HG03095 (cell line): Measurements from ENCODE around the gene F13B.
"Not testable (repeated sequence)": the region's sequence is repeated elsewhere in the genome, so short reads cannot be mapped to it uniquely, and the experiment has no call there.

Experiments
- ATAC-seq: cut with Tn5 transposase; IDR thresholded peaks from one replicate; pipeline ENCODE4 v1.9.1; 2021; ENCODE audit warnings: moderate library complexity; ENCODE audit not compliant: unreplicated experiment

The F13B gene, protein sequence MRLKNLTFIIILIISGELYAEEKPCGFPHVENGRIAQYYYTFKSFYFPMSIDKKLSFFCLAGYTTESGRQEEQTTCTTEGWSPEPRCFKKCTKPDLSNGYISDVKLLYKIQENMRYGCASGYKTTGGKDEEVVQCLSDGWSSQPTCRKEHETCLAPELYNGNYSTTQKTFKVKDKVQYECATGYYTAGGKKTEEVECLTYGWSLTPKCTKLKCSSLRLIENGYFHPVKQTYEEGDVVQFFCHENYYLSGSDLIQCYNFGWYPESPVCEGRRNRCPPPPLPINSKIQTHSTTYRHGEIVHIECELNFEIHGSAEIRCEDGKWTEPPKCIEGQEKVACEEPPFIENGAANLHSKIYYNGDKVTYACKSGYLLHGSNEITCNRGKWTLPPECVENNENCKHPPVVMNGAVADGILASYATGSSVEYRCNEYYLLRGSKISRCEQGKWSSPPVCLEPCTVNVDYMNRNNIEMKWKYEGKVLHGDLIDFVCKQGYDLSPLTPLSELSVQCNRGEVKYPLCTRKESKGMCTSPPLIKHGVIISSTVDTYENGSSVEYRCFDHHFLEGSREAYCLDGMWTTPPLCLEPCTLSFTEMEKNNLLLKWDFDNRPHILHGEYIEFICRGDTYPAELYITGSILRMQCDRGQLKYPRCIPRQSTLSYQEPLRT

DNA sequence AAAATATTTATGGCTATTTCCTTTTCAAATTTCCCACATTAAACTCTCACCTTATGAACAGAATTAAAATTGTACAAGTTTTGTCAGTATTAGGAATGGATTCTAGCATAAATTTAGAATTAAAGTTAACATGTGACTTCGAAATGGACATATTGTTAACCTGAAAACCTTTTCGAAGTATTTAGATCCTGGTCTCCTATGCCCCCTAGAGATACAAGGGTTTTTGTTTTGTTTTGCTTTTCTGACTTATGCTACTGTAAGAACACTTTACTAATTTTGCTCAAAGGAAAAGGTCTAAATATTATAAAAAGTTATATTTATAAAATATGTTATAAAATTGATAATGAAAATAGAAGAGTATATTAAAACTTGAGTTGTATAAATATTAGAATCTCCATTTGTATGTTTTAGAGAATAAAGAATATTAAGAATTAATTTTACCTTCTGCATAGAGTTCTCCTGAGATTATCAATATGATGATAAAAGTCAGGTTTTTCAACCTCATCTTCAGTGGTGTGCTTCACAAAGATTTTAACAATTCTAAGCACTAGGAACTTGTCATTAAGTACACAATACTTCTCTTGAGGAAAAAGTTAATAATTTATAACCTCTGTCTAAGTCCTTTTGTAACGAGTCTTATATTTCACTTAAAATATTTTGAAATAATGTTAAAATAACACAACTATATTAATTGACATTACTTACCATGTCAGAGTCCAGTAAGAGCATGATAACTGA is at the start of gene F13B:
Gene F13B, minus strand, starts transcription at position 542 of the 738 bp plus-strand sequence. Its CDS starts 37 bp downstream, at position 505.
- ATAC-seq, result no peak

DNA sequence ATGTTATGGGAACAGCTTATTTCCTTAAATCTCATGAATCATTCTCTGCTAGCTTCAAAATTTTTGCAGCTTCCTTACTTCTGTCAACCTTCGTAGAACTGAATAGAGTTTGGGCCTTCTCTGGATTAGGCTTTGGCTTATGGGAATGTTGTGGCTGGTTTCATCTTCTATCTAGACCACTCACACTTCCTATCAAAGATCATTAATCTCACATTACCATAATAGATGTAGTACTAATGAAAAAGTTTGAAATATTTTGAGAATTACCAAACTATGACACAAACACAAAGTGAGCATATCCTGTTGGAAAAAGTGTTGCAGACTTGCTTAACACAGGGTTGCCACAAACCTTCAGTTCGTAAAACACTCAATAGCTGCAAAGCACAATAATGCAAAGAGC is 49.1 kb upstream of the F13B start:
- ATAC-seq, result no peak

DNA sequence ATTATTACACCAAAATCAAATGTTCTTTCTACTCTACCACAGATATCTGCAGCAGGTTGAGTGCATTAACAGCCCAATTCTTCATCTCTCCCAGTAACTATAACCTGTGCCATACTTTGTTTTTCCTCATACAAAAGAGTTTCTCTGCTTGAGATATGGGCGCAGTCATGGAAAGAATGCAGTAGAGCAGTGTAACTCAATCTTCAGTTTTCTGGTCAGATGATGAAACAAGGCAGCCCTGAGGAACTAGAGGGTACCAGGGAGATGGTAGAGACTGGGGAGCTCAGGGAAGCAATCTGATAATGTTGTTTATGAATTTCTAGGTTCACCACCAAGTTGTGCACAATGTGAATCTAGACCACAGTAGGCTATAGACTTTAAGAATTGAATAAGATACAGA is 39.8 kb upstream of the F13B start:
- no peak for ATAC-seq

DNA sequence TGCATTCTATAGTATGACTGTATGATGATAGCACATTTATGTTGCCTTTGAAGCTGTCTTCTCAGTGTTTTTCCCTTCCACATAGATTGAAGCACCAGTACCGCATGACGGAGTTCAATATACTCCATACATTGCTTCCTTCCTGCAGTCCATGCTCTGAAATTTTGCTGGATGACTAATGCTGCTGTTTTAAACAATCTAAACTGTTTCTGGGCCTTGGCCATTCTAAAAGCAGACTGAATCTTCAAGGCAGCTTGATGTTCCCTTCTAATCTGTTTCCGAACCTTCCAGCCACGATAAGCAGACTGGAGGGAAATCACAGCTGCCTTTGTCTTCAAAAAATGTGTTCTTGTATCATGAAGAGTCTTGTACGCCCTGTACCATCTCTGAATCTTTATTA is 36.2 kb upstream of the F13B start:
- no peak for ATAC-seq

DNA sequence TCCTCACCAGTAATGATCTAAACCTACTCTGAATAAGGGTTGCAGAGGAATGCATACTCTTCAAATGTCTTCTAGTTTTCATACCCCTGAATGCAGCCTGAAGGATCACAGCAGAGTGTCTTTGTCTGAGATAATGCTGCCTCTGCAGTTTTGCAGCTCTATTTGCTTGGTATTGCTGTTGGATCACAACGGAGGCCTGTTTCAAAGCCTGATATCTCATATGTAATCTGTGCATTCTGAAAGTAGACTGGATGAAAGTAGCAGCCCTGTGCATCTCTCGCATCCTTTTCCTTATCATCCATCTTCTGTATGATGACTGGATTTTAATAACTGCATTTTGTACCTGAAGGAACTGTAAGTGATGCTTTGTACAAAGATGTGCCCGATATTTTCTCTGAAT is 34.9 kb upstream of the F13B start:
- no peak for ATAC-seq

DNA sequence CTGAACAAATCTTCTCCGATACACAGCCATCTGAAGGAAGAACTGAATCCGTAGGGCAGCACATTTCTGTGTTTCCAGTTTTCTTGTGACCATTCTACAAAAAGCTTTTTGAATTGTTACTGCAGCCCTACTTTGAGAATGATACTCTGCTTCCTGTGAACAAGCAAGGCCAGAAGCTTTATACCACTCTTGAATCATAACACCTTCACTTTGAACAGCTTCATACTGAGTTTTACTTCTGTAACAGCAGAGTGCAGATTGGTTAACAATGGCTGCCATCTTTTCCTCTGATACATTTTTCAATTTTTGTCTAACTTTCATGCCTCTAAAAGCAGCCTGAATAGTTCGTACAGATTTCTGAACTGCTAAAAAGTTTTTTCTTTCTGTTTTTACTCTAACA is 33.6 kb upstream of the F13B start:
- no peak for ATAC-seq

DNA sequence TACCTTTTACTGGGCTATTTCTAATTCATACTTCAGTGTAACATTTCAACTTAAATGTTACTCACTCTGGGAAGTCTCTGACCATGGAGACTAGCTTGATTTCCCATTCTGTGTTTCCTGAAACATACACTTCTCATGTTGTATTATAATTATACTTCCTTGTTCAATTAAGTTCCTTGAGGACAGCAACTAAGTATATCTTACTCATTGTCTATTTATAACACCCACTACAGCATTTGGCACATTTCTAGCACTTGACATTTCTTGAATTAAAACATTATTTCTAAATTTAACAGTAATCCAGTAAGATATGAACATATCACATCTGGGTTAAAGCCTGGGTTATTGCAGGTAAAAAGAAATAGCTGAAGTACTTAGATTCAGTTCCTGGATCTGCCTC is 32.4 kb upstream of the F13B start:
- no peak for ATAC-seq

DNA sequence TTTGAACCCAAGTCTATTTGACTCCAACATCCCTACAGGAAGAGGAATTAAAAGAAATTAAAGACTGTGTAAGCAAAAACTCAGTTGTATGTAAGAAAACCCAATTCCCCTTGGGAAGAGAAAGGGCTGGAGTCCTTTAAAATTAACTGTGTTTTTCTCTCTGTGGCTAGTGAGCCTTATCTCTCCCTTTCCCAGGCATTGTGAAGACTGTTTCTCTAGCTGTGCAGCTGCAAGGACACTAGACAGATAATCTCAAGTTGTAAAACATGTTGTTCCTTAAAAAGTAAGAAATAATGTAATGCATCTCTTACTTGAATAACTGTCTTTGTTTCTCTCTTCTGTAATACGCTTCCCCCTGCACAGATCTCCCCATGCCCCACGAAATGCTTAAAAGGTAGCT is 29.9 kb upstream of the F13B start:
- ATAC-seq, result not testable (repeated sequence)

DNA sequence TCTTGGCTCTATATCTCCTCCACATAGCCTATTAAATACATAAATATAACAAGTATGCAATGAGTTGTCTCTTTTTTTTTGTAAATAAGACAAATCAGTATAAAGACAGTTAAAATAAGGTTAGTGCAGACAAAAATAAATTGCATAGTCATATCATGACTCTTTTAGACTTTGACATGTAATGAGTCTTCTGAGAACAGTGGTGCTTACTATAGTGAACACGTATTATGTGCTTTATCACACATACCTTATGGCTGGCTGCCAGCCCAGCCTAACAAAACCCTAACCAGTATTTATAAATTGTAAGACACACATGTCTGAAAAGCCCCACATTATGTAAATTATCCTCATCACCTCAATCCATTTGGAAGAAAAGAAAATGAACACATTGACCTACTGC is 29.1 kb upstream of the F13B start:
- ATAC-seq, result no peak

DNA sequence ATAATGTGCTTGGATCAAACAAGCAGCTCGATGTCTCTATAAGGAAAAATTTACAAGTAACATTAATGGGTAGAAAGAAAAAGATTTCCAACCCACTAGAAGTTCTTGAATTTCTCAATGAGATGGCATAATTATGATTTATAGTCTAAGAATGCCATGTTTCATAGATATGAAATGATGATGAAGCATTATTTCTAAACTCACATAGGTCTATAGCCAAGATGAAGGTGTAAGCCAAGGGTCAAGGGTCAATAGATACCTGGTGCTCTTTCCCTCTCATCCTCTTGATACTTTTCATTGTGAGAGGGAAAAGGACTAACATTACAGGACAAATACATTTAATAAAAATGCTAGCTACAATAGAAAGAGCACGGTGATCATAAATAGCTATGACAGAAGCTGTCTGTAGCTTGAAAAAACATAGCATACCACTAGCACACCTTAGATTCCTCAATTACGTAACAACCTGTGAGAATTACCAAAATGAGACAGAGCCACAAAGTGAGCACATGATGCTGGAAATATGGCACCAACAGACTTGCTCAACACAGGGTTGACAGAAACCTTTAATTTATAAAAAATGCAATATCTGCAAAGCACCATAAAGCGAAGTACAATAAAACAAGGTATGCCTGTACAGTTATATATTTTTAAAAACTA is 26.3 kb upstream of the F13B start:
- ATAC-seq, result no peak

DNA sequence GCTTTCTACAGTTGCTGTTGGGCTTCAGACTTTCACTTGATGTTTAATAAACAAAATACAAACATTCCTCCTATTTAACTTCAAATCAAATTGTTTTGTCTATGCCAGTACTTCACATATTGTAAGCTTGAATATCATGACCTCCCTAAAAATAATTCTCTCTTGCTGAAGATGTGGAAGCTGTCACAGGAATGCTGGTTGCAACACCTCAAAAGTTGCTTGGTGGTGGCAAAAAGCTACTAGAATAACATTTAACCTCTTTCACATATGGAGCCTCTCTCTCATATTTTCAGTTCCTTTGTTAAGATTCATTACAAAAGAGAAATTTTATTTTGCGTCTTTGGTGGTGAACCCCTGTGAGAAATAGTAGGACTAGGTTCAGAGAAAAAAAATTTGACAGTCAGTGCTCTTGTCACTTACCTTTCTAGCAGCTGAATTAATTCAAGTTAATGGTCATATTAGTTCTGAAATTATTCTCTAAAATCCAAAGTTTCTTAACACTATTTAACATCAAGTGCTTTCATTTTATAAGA is 25.5 kb upstream of the F13B start:
- ATAC-seq, result no peak

DNA sequence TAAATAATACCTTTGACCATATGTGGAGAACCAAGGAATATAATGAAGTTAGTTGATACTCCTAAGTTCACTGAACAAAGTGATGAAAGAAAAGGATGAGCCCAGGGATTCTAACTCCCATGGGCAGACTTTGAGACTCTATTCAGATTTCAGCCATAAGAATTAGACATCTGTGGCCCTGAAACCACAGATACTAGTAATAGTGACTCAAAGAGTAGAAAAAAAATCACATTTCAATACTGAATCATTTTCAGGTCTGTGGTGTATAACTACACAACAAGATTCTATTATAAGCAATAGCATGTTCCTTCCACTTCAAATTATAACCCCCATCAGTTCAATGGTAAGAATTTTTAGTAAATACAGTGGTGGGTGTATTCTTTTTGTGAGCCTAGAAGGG is 16.4 kb upstream of the F13B start:
- ATAC-seq, result no peak

DNA sequence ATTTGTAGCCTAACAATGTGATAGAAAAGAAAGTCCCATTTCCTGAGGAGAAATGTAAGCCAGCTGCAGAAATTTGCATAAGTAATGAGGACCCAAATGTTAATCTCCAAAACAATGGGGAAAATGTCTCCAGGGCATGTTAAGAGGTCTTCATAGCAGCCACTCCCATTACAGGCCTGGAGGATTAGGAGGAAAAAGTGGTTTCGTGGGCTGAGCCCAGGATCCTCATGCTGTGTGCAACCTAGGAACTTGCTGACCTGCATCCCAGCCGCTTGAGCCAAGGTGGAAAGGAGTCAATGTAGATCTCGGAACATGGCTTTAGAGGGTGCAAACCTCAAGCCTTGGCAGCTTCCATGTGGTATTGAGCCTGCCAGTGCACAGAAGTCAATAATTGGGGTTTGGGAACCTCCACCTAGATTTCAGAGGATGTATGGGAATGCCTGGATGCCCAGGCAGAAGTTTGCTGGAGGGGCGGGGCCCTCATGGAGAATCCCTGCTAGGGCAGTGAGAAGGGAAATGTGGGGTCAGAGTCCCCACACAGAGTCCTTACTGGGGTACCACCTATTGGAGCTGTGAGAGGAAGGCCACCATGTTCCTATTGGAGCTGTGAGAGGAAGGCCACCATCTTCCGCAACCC is 14.2 kb upstream of the F13B start:
- ATAC-seq, result no peak

DNA sequence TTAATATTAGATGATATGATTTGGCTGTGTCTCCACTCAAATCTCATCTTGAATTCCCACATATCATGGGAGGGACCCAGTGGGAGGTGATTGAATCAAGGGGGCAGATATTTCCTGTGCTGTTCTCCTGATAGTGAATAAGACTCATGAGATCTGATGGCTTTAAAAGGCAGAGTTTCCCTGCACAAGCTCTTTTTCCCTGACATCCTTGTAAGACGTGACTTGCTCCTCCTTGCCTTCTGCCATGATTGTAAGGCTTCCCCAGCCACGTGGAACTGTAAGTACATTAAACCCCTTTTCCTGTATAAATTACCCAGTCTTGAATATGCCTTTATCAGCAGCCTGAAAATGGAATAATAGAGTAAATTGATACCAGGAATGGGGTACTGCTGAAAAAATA is 13.3 kb upstream of the F13B start:
- ATAC-seq, result no peak

DNA sequence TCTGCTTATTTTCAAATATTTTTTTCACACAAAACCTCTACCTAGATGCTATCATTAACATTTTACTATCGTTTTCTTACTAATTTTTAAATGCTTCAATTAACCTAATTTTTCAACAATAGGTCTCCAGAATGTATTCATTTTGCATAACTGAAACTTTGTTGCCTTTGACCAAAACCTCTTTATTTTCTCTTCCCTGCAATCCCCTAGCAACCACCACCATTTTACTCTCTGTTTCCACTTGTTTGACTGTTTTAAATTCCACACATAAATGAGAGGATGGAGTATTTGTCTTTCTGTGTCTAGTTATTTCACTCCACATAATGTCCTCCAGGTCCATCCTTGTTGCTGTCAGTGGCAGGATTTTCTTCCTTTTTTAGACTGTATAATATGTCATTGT is 9.5 kb upstream of the F13B start:
- ATAC-seq, result no peak

DNA sequence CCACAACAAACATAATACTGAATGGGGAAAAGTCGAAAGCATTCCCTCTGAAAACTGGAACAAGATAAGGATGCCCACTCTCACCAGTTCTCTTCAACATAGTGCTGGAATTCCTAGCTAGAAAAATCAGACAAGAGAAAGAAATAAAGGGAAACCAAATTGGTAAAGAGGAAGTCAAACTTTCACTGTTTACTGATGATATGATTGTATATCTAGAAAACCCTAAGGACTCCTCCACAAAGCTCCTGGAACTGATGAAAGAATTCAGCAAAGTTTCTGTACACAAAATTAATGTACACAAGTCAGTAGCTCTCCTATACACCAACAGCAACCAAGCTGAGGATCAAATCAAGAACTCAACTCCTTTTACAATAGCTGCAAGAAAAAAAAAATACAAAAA is 6.9 kb upstream of the F13B start:
- ATAC-seq, result no peak

DNA sequence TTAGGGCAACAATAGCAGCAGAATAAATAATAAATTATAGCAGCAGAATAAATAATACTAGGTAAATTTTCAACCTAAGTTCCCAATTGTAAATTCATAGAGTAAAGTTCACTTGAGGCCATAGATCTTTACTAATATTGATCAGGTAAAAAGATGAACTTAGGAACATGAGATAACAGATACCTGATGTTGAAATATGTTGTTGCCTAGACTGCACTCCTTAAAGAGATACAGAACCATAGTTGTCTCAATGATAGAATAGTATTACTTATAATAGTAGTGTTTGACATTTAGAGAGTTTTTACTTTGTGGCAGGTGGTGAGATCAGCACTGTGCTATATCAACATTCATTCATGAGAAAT is 378 bp upstream of the F13B start:
- no peak for ATAC-seq

DNA sequence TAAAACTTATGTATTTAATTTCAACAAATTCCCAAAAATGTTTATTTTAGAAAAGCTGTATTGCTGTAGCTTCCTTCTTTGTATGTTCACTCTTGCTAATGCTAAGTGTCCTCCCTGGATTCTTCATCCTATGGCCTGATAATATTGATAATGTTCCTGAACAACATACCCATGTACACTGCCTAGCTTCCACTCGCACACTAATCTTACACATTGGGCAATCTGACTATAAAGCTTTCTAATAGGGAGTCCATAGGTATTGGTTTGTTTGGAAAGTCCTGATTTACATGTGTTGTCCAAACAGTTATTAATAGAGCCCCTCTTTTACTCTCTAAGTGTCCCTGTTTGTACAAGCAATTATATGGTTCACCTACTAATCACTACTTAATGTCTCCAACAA is 783 bp downstream of the F13B start:
- no peak for ATAC-seq

DNA sequence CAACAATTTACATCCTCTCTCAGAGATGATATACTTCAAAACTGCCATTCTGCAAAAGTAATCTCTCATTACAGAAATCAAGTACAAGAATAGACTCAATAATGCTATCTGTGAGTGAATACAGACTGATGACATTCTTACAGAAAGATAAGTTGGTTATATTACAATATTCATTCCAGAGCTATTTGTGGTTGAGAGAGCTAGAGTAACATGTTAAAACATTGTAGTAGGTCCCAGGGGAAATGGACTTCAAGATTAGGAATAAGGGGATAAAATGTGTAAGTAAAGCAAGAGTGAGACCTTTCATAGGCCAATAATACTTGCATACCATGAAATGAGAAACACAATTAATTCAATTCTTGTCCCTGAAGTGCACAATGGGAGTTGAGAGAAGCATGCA is 1.5 kb downstream of the F13B start:
- ATAC-seq, result no peak

DNA sequence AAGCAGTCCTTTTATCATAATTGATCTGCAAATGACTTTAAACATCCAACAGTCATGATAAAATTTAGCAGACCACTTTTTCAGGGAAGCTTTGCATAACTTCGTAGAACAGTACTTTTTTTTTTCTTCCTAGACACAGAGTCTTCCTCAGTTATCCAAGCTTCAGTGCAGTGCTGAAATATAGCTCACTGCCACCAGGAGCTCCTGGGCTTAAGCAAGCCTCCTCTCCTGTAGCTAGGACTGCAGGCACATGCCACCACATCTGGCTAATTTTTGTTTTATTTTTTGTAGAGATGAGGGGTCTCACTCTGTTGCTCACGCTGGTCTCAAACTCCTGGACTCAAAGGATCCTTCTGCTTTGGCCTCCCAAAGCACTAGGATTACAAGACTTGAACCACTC is 3.8 kb downstream of the F13B start:
- ATAC-seq, result no peak

DNA sequence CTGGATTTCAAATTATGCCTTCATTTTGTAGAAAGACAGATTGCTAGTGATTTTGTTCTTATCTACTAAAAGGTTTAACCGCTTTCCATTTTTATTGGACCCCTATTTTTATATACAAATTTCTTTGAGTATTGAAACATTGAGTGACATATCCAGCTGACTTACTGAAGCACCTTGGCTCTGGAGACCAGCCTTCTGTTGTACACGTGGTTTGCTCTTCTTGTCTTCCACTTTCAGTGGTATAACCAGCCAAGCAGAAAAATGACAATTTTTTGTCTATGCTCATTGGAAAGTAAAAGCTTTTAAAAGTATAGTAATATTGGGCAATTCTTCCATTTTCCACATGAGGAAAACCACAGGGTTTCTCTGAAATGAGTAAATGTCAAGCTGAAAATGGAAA is 4.4 kb downstream of the F13B start:
- peak; percentile 60 for ATAC-seq
